Activated T-helper 9 cell treated with anti-CD3 and anti-CD28 coated beads, Interleukin-2, amount 50 U/mL, for 16 hours (primary cell): ENCODE data around the gene WDR86.

Experiments
- DNase-seq: peaks from one replicate; pipeline ENCODE4 v3.0.0-alpha.2; 2020; ENCODE audit warnings: low read depth

Gene WDR86

GRCh38 chr7:151427705-151428377 lies 18.0 kb upstream of the WDR86 start:
- no peak for DNase-seq

GRCh38 chr7:151426904-151427704 lies 17.3 kb upstream of the WDR86 start:
- DNase-seq: no peak

- DNase-seq: no peak
Observed at GRCh38 chr7:151426441-151426903, 16.6 kb upstream of the WDR86 start.

- DNase-seq: no peak
Observed at GRCh38 chr7:151425670-151426440, 16.0 kb upstream of the WDR86 start.

GRCh38 chr7:151424799-151425198 lies 15.0 kb upstream of the WDR86 start:
- DNase-seq: no peak

- DNase-seq: no peak
Observed at GRCh38 chr7:151423936-151424335, 14.1 kb upstream of the WDR86 start.

- DNase-seq: no peak
Observed at GRCh38 chr7:151423226-151423625, 13.4 kb upstream of the WDR86 start.

- DNase-seq: no peak
Observed at GRCh38 chr7:151422212-151422611, 12.4 kb upstream of the WDR86 start.

- no peak for DNase-seq
Observed at GRCh38 chr7:151420144-151420543, 10.3 kb upstream of the WDR86 start.

GRCh38 chr7:151416941-151417315 lies 7.1 kb upstream of the WDR86 start:
- no peak for DNase-seq

- no peak for DNase-seq
Observed at GRCh38 chr7:151416112-151416940, 6.5 kb upstream of the WDR86 start.

GRCh38 chr7:151415375-151416105 lies 5.7 kb upstream of the WDR86 start:
- no peak for DNase-seq

- DNase-seq: no peak
Observed at GRCh38 chr7:151413241-151413640, 3.4 kb upstream of the WDR86 start.

GRCh38 chr7:151412318-151412717 lies 2.5 kb upstream of the WDR86 start:
- DNase-seq: no peak

- no peak for DNase-seq
Observed at GRCh38 chr7:151411551-151411950, 1.7 kb upstream of the WDR86 start.

- DNase-seq: no peak
Observed at GRCh38 chr7:151410405-151411390, 860 bp upstream of the WDR86 start.

GRCh38 chr7:151408839-151409666 lies 785 bp downstream of the WDR86 start:
- DNase-seq: peak; percentile 37

GRCh38 chr7:151408498-151408838 lies 1.4 kb downstream of the WDR86 start:
- no peak for DNase-seq
